ENCODE results near the gene PDP2.

The PDP2 gene

DNA sequence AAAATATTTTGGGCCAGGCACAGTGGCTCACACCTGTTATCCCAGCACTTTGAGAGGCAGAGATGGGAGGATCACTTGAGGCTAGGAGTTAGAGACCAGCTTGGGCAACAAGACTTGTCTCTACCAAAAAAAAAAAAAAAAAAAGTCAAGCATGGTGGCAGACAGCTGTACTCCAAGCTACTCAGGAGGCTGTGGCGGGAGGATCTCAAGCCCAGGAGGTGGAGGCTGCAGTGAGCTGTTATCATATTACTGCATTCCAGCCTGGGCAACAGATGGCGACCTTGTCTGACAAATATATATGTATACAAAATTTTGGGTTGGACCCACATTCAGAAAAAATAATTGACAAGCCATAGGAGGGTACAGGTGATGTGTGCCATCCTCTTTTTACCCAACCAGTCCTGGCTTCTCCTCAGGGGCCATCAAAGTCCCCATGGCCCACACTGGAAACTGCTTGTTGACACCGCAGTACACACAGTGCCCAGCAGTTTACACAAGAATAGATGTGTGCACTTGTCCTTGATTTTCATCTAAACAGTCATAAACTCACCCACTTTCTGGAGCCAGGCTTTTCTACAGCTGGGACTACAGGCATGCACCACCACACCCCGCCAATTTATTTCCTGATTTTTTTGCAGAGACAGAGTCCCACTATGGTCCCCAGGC lies 56.7 kb downstream of the PDP2 start:
- no peak for DNase-seq

DNA sequence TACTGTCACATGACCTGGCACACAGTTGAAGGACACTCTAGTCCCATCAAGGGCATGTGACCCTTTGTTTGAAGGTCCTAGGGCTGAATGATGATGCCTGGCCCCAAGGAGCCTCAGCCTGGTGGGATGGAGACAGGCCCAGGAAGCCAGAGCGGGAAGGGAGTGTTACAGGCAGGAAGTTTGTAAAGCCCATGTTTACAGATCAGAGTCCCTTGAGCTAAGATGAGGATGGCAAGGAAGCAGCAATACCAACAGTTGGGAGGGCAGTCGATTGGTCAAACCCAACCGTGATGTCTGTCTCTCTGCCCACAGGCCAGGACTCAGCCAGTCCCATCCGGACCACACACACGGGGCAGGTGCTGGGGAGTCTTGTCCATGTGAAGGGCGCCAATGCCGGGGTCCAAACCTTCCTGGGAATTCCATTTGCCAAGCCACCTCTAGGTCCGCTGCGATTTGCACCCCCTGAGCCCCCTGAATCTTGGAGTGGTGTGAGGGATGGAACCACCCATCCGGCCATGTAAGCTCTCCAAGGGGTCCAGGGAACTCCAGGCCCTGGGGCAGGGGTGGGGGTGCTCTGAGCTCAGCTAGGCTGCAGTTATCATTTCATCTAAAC lies 57.5 kb downstream of the PDP2 start:
- no peak for DNase-seq

DNA sequence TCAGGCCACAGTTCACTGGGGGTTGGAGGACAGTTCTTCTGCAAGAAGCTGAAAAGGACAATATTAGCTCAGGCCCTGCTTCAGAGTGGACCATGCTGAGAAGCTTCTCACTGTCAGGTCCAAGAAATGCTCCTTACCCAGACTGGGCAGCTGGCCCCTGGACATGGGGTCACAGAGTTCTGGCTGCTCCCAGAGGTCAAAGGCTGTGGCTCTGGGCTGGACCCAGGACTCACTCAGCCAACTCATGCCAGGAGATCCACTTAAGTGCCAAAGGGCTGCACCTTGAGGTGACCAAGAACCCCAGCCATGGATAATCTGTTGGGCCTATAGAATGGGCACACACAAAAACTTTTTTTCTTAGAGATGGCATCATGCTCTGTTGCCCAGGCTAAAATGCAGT lies 59.1 kb downstream of the PDP2 start:
- no peak for DNase-seq

DNA sequence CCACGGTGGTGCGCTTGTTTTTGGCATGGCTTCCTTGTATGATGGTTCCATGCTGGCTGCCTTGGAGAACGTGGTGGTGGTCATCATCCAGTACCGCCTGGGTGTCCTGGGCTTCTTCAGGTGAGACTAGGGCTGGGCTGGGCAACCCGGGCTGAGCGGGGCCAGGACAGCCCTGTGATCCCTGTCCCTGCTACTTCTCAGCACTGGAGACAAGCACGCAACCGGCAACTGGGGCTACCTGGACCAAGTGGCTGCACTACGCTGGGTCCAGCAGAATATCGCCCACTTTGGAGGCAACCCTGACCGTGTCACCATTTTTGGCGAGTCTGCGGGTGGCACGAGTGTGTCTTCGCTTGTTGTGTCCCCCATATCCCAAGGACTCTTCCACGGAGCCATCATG lies 59.9 kb downstream of the PDP2 start:
- no peak for DNase-seq

Data from T-helper 1 cell (primary cell).